SJSA1 (cell line): ENCODE measurements around the gene TMCO6. TPM values are rescaled to one million over a fixed set of nuclear protein-coding genes. Genes with fewer than 3 reads are reported as not detected.
"Not testable (repeated sequence)": the region's sequence is repeated elsewhere in the genome, so short reads cannot be mapped to it uniquely, and the experiment has no call there.

ENCODE experiments used
- DNase-seq, 2 experiments: peaks; one replicate each; pipeline ENCODE4 v3.0.0-alpha.2; 2015 to 2020; ENCODE audit warnings: low spot score in 2 of 2, low read depth in 1 of 2
- H3K27ac ChIP-seq: fragments of 250-450 bp; sonication (Bioruptor Pico); 2 replicates; pipeline ENCODE4 v1.5.1; 2020; ENCODE audit warnings: mild to moderate bottlenecking, moderate library complexity
- H3K27me3 ChIP-seq: fragments of 250-450 bp; sonication (Bioruptor Pico); replicated peaks from 2 replicates; pipeline ENCODE4 v1.5.1; 2020; ENCODE audit warnings: mild to moderate bottlenecking, moderate library complexity
- H3K36me3 ChIP-seq: fragments of 250-450 bp; sonication (Bioruptor Pico); 2 replicates; pipeline ENCODE4 v1.5.1; 2020; ENCODE audit warnings: mild to moderate bottlenecking
- H3K4me1 ChIP-seq: fragments of 250-450 bp; sonication (Bioruptor Pico); replicated peaks from 2 replicates; pipeline ENCODE4 v1.6.1; 2021; ENCODE audit warnings: mild to moderate bottlenecking
- H3K4me3 ChIP-seq: fragments of 250-450 bp; sonication (Bioruptor Pico); 2 replicates; pipeline ENCODE4 v1.5.1; 2020; ENCODE audit warnings: mild to moderate bottlenecking
- H3K9me3 ChIP-seq: fragments of 250-450 bp; sonication (Bioruptor Pico); replicated peaks from 2 replicates; pipeline ENCODE4 v1.5.1; 2020; ENCODE audit warnings: mild to moderate bottlenecking
- total RNA-seq: library from RNA; depleted of rRNA; stranded (reverse); fragments of >200 nt; shearing (Covaris generic); gene quantifications from 2 replicates; pipeline ENCODE4 v1.2.3, GENCODE V29; 2014

The TMCO6 gene
- total RNA-seq, 1 experiment from 2014 or later, result 17.9 TPM

- no peaks in the 10 kb centered on the region for H3K36me3 ChIP-seq
- no peak overlapping the region for H3K27ac ChIP-seq
- no peak overlapping the region for H3K4me3 ChIP-seq
- peaks cover 12% of the 10 kb centered on the region for H3K4me1 ChIP-seq
- H3K27me3 ChIP-seq, result no peaks in the 10 kb centered on the region
- DNase-seq, result no peak
- H3K9me3 ChIP-seq, result no peaks in the 10 kb centered on the region
Observed at GRCh38 chr5:140608722-140609121, 30.5 kb upstream of the TMCO6 start.

GRCh38 chr5:140609126-140609525, 30.1 kb upstream of the TMCO6 start:
- H3K36me3 ChIP-seq, result no peaks in the 10 kb centered on the region
- no peaks in the 10 kb centered on the region for H3K27me3 ChIP-seq
- H3K4me1 ChIP-seq, result peaks cover 12% of the 10 kb centered on the region
- H3K4me3 ChIP-seq, result no peak overlapping the region
- H3K9me3 ChIP-seq, result no peaks in the 10 kb centered on the region
- H3K27ac ChIP-seq, result no peak overlapping the region
- no peak for DNase-seq

- H3K36me3 ChIP-seq, result no peaks in the 10 kb centered on the region
- no peak overlapping the region for H3K4me3 ChIP-seq
- DNase-seq, result no peak
- no peak overlapping the region for H3K27ac ChIP-seq
- no peaks in the 10 kb centered on the region for H3K9me3 ChIP-seq
- H3K4me1 ChIP-seq, result peaks cover 12% of the 10 kb centered on the region
- no peaks in the 10 kb centered on the region for H3K27me3 ChIP-seq
Observed at GRCh38 chr5:140611020-140611521, 28.2 kb upstream of the TMCO6 start.

- DNase-seq, result peak in 1 of 2 experiments; percentile 10
- no peak overlapping the region for H3K27ac ChIP-seq
Observed at GRCh38 chr5:140622301-140622700, 16.9 kb upstream of the TMCO6 start.

DNA sequence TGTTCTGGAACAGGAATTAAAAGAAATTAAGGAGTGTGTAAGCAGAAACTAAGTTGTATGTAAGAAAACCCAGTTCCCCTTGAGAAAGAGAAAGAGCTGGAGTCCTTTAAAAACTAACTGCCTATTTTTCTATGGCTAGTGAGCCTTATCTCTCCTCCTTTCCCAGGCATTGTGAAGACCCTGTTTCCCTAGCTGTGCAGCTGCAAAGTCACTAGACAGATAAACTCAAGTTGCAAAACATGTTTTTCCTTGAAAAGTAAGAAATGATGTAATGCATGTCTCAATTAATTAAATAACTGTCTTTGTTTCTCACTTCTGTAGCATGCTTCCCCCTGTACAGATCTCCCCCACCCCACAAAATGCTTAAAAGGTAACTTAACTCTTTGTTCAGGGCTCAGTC, 16.2 kb upstream of the TMCO6 start:
- H3K4me3 ChIP-seq, H3K27me3 ChIP-seq, H3K9me3 ChIP-seq, H3K36me3 ChIP-seq, H3K27ac ChIP-seq, DNase-seq: not testable (repeated sequence)
- H3K4me1 ChIP-seq, result peaks cover 15% of the 10 kb centered on the region

More at GRCh38 chr5:140622301-140622700, 16.9 kb upstream of the TMCO6 start:
- Histone ChIP-seq H3K27me3 (no peaks in the 10 kb centered on the region), H3K4me1 (peaks cover 15% of the 10 kb centered on the region), H3K9me3 (0 out of 2 replicates have a peak, but pooled peaks cover 2% of the 10 kb centered on the region), H3K4me3 (no peak overlapping the region), H3K36me3 (no peaks in the 10 kb centered on the region)

DNA sequence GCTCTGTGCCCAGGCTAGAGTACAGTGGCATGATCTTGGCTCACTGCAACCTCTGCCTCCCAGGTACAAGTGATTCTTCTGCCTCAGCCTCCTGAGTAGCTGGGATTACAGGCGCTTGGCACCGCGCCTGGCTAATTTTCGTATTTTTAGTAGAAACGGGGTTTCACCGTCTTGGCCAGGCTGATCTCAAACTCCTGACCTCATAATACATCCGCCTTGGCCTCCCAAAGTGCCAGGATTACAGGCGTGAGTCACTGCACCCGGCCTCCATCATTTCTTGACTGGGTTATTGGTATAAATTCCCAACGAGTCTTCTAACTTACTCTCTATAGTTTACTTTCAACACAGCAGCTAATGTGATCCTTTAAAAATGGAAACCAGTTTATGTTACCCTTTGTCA, 14.4 kb upstream of the TMCO6 start:
- H3K36me3 ChIP-seq, H3K27ac ChIP-seq, H3K9me3 ChIP-seq, H3K4me3 ChIP-seq, H3K27me3 ChIP-seq: not testable (repeated sequence)
- peaks cover 22% of the 10 kb centered on the region for H3K4me1 ChIP-seq
- peak in 1 of 2 experiments; percentile 38 for DNase-seq

GRCh38 chr5:140627972-140628371, 11.3 kb upstream of the TMCO6 start:
- Histone ChIP-seq H3K27ac (peak overlapping the region; percentile 54; the same call in 1 of the 2 replicates), H3K36me3 (no peaks in the 10 kb centered on the region), H3K4me3 (no peak overlapping the region), H3K27me3 (no peaks in the 10 kb centered on the region), H3K4me1 (peaks cover 28% of the 10 kb centered on the region), H3K9me3 (0 out of 2 replicates have a peak, but pooled peaks cover 2% of the 10 kb centered on the region)
- DNase-seq, result peak in 1 of 2 experiments; percentile 8

- Histone ChIP-seq H3K9me3 (0 out of 2 replicates have a peak, but pooled peaks cover 2% of the 10 kb centered on the region), H3K4me3 (no peak overlapping the region), H3K27ac (peak overlapping the region; percentile 54), H3K36me3 (no peaks in the 10 kb centered on the region), H3K27me3 (no peaks in the 10 kb centered on the region), H3K4me1 (peaks cover 34% of the 10 kb centered on the region)
- DNase-seq, result peak in 1 of 2 experiments; percentile 23
Observed at GRCh38 chr5:140628711-140629110, 10.5 kb upstream of the TMCO6 start.

GRCh38 chr5:140630292-140631035, 8.8 kb upstream of the TMCO6 start:
- no peak for DNase-seq
- peaks cover 20% of the 10 kb centered on the region for H3K4me1 ChIP-seq
- H3K27me3 ChIP-seq, result no peaks in the 10 kb centered on the region
- H3K4me3 ChIP-seq, result no peak overlapping the region
- 0 out of 2 replicates have a peak, but pooled peaks cover 2% of the 10 kb centered on the region for H3K9me3 ChIP-seq
- no peak overlapping the region for H3K27ac ChIP-seq
- no peaks in the 10 kb centered on the region for H3K36me3 ChIP-seq

- no peak for DNase-seq
- Histone ChIP-seq H3K36me3 (no peaks in the 10 kb centered on the region), H3K4me1 (peaks cover 20% of the 10 kb centered on the region), H3K4me3 (no peak overlapping the region), H3K27ac (no peak overlapping the region), H3K9me3 (0 out of 2 replicates have a peak, but pooled peaks cover 2% of the 10 kb centered on the region), H3K27me3 (no peaks in the 10 kb centered on the region)
Observed at GRCh38 chr5:140631036-140631417, 8.2 kb upstream of the TMCO6 start.

GRCh38 chr5:140631831-140632365, 7.4 kb upstream of the TMCO6 start:
- Histone ChIP-seq H3K9me3 (0 out of 2 replicates have a peak, but pooled peaks cover 2% of the 10 kb centered on the region), H3K27me3 (no peaks in the 10 kb centered on the region), H3K4me3 (no peak overlapping the region), H3K27ac (no peak overlapping the region), H3K36me3 (no peaks in the 10 kb centered on the region), H3K4me1 (peaks cover 20% of the 10 kb centered on the region)
- no peak for DNase-seq

- H3K4me1 ChIP-seq, result peaks cover 20% of the 10 kb centered on the region
- no peak overlapping the region for H3K27ac ChIP-seq
- no peaks in the 10 kb centered on the region for H3K36me3 ChIP-seq
- no peaks in the 10 kb centered on the region for H3K27me3 ChIP-seq
- DNase-seq, result no peak
- no peaks in the 10 kb centered on the region for H3K9me3 ChIP-seq
- H3K4me3 ChIP-seq, result peak overlapping the region; percentile 20
Observed at GRCh38 chr5:140632366-140633020, 6.8 kb upstream of the TMCO6 start.

DNA sequence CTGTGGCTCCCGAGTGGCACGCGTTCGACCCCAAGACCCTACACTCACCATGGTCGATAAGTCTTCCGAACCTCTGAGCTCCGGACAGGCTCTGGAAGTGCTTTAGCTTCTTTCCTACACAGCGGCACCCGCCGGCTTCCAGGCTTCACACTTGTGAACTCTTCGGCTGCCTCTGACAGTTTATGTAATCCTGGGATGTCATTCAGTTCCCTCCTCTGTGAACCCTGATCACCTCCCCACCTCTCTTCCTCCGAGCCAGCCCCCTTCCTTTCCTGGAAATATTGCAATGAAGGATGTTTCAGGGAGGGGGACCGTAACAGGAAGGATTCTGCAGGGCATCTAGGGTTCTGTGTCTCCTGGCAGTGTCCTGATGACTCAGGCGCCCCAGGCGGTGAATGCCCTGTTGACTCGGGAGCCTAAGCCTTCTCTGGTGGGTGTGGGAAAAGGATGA, 6.2 kb upstream of the TMCO6 start, which contains the start of gene CD14:
CD14 (minus strand) TSS at position 155 of the 451 bp plus-strand sequence; CDS start at position 51, 104 bp downstream.
- no peaks in the 10 kb centered on the region for H3K36me3 ChIP-seq
- no peak within 1 kb of the TSS for H3K27ac ChIP-seq
- H3K4me3 ChIP-seq, result peak within 1 kb of the TSS; percentile 20
- no peaks in the 10 kb centered on the region for H3K9me3 ChIP-seq
- H3K4me1 ChIP-seq, result peaks cover 20% of the 10 kb centered on the region
- no peaks in the 10 kb centered on the region for H3K27me3 ChIP-seq
- DNase-seq, result peak; percentile 79 to 84
